Measurements from ENCODE around the gene TNFAIP8.

TNFAIP8 gene

DNA sequence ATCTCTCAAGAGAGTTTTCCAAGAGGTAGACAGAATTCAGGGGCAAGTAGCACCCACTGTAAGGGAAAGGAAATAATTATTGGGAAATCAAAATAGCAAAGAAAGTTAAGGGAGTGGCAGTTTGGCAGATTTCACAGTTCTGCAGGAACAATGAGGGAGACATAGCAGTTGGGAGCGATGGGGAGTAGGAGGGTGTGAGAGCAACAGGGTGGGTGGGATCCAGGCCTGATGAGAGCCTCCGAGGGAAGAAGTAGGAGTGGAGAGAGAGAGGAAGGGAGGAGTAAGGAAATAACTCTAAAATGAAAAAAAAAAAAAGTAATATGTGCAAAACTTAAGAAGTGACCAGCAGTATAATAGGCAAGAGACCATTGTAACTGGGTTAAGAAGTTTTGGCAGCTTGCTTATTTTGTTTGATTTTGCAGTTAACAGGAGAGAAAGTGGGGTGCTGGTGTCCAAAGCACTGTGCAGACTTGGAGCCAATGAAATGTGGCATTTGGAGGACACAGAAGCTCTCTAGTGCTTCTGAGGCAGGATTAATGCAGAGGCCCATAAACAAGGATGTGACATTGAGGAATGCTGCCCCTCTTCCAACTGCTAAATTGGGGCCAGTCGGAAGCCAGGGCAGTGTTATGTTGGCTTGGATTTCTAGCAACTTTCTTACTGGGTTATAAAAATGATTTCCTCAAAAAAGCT, 10.2 kb downstream of the TNFAIP8 start:
- in situ Hi-C loops (cut with MboI; ENCODE audit: low sequenced_read_pairs): no loop called here

DNA sequence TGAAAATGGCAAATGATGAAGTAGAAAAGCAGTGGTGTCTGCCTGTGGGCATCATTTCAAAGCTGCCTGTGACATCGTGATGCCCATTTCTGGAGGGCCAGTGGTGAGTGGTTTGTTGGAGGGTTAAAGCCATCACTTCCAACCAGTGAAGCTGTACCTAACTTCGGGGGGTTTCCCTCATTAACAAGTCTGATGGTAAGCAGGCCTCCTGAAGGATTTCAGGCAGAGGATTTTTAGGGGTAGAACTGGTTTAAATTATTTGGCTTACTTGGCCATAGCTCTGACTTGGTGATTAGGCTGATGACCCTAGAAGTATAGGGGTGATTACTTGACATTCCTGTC, 10.7 kb downstream of the TNFAIP8 start:
- in situ Hi-C loops (cut with MboI; ENCODE audit: low sequenced_read_pairs): no loop called here

DNA sequence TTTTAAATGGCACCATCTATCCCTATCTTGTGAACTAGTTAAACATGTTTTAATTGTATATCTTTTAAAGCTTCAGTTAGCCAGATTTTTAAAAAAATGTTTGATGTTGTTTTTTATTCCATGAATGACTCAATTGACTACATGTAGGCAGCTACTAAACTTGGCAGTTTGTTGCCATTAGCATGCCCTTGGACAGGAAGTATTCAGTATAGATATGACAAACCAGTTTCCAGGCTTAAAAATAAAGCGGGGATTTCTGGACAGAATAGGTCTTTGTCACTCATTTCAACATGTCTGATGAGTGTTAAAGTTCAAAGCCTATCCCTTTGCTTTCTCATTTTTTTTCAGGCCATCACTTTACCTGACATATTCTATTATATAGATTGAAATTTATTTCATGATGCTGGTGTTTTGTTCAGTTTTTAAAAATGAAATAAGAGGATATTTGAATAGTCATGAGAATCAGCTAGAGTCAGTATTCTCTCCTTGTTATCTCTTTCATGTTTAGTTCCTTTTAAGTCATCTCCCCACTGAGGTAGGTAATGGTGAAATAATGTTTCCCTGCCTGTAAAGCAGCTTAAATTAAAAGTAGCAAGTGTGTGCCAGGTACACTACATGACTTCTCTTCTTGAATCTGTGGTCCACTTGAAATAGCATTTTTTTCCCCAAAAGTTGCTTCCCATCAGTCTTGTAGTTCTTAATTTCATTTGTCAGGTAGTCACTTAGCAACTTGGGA, 11.9 kb downstream of the TNFAIP8 start:
- in situ Hi-C loops (cut with MboI; ENCODE audit: low sequenced_read_pairs): no loop called here

DNA sequence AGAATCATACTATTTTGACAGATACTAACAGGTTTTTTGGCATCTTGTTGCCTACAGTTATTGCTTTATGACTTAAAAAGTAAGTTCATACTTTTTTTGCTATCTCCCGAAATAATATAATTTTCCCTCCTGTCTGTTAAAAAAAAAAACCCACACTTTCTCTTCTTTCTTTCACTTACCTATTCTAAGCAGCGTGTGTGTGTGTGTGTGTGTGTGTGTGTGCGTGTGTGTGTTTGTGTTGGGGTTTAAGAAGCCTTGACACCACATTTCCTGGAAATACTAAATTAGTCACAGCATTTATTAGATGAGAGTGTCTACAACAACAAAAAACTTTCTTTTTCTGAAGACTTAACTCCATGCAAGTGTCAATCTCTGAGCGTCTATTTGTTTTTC, 12.4 kb downstream of the TNFAIP8 start:
- in situ Hi-C loops (cut with MboI; ENCODE audit: low sequenced_read_pairs): no loop called here

DNA sequence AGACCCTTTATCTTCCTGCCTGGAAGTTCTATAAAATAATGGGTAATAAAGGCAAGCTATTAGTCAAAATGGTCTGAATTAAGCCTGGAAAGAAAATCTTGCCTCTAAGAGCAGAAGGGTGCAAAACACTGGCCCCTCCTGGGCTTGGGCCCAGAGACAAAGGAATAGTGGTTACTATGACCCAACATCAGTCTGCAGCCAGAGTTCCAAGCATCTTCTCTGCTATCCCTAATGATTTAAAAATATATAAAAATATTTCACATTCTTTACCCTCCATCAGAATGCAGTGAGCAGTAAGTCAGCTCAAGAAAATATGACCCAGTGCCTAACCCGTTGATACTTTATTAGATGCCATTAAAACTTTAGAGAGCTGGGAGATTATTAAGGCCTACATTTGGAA, 14.7 kb downstream of the TNFAIP8 start:
- in situ Hi-C loops (cut with MboI; ENCODE audit: low sequenced_read_pairs): no loop called here

DNA sequence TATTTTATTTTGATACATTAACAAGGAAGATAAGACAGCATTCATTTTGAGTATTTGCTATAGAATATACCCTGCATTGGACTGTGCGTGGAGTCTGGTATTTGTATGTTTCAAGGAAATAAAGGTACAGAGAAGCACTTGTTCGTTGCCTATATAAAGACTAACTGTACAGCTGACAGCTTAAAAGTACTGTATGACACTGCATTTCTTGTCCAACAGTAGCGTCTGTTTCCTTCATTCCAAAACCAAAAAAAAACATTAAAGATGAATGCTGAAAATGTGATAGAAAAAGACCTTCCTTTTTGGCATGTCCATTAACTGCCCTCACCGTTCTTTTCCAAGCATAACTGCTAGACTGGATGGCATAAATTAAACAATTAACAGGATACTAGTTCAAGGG, 15.3 kb downstream of the TNFAIP8 start:
- in situ Hi-C loops (cut with MboI; ENCODE audit: low sequenced_read_pairs): no loop called here

DNA sequence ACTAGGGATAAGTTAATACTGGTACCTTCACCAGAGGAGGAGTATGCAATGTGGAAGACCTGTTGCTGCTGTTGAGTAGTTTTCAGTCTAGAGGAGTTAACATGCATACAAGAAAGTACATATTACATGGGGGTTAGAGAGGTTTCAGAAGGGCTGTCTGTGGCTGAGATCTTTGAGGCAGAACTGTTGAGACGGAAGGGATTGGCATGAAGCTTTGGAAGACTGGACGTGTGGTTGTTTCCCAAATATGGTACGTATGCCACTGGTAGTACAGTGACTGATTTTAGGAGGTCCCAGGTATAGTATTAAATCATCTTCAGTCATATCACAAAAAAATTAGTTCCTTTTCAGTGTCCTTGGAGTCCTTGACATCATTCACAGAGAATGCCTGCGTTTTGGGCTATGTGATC, 17.6 kb downstream of the TNFAIP8 start:
- in situ Hi-C loops (cut with MboI; ENCODE audit: low sequenced_read_pairs): no loop called here

DNA sequence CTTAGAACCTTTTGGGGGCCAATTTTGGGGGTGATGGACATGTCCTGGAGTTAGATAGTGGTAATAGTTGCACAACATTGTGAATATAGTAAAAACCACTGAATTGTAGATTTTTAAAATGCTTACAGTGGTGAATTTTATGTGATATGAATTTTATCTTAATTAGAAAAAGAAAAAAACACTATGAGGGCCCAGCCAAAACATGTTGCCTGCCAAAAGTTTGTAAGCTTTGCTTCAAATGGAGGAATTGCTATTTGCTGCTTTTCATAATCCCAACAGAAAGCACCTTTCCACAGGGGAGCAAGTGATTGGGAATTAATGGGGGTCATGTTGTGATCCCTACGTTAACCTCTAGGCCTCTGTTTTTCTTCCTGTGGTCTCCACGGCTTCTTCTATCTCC, 19.1 kb downstream of the TNFAIP8 start:
- in situ Hi-C loops (cut with MboI; ENCODE audit: low sequenced_read_pairs): no loop called here

DNA sequence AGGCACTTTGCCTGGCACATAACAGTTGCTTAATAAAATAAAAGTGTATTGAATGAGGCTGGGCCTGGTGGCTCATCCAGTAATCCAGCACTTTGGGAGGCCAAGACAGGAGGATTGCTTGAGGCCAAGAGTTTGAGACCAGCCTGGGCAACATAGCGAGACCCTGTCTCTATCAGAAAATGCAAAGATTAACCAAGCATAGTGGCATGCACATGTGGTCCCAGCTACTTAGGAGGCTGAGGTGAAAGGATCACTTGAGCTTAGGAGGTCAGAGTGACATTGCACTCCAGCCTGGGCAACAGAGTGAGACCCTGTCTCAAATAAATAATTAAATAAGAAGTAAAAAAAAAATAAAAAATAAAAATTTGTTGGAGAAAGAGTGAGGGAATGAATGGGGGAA, 21.2 kb downstream of the TNFAIP8 start:
- in situ Hi-C loops (cut with MboI; ENCODE audit: low sequenced_read_pairs): no loop called here

DNA sequence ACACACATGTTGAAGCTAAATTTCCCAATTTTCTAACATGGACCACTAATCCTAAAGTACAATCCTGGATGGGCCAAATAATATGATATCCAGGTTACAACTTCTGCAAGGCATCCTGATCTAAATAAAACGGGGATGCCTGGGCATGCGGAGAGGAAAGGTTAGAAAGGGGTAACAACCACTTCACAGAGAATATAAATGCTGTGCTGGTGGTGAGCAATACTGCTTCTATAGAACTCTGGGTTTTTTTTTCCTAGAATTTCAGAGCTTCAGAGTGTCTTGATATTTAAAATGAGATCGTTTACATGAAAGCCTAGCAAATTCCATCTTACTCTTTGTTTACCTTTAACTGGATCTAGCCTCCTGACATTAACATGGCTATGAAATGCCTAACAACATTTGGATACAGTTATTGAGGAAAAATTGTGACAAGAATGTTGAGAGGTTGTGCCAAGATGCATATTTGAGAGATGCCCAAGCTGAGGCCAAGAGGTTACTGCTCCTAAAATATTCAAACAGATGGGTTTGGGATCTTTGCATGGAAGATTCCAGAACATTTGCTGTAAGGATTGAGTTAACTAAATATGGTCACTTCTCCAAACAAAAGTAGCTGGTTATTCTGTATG, 22.4 kb downstream of the TNFAIP8 start:
- in situ Hi-C loops (cut with MboI; ENCODE audit: low sequenced_read_pairs): no loop called here

DNA sequence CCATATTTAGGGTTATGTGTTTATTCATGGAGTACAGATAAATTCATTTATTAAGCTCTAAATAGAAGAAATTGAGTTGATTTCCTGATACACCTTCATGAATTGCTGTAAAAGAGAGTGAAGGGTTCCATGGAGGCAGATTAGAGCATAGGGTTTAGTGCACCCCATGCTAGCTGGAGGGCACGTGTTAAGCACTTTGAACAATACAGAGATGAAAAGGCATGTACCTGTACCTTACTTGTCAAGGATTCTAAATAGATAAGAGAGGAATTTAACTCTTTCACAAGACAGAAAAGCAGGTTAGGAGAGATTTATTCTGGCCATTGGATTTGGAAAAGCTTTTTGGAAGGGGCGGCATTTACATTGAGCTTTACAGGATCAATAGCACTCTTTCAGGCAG, 23.3 kb downstream of the TNFAIP8 start:
- in situ Hi-C loops (cut with MboI; ENCODE audit: low sequenced_read_pairs): no loop called here

DNA sequence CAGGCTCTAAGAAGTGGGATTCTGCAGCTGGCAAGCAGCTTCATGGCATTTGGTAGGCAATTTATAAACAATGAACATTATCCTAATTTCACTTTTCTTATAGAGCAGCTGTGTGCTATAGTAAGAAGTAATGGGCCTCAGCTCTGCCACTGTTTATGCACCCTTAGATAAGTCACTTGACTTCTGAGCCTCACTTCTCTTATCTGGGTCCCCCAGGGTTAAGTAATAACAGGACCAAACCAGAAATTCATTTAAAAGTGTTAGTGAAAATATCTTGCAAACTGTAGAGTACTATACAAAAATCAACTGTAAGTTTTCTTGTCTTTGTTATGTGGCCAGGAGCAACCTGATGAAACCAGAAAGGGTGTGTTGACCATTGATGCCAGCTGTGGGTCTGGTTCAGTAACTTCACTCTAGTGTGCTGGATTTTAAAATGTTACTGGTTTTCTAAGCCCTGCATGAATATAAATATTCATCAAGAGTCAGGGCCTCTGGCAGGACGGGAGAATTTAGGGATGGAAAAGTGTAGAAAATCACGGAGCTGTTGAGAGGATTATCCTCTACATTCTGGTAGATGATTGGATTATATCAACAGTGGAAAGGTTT, 24.2 kb downstream of the TNFAIP8 start:
- in situ Hi-C loops (cut with MboI; ENCODE audit: low sequenced_read_pairs): no loop called here

DNA sequence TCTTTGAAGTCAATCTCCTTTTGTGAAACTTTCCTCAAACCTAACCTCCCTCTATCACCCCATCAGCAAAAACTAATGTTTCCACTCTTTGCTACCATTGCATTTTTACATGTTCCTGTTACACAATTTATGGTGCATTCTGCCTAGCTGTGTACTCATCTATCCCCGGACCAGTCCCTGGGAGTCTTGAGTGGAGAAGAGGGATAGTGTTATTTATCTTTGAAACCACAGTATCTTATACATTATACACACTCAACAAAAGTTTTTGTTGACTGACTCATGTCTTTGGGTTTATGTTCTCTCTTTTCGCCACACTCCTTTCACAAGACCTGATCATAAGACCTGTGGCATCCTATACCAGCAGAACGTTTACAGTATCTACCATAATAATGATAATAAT, 26.4 kb downstream of the TNFAIP8 start:
- in situ Hi-C loops (cut with MboI; ENCODE audit: low sequenced_read_pairs): no loop called here

DNA sequence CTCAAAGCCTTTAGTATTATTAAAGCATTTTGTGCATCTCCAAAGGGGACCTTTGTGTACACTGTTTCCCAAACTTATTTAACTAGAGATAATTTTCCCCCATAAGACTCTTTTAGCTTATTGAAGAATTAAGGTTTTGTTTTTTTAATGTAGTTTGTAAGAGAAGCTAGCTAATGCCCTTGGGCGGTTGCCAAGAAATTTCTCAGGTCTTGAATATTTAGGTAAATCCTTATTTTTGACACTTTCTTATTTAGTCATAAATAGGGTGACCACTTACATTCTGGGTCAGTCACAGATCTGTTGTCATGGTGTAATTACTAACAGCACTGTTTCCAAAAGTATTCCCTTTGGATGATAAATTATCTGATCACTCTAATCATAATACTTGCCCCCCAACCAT, 27.2 kb downstream of the TNFAIP8 start:
- in situ Hi-C loops (cut with MboI; ENCODE audit: low sequenced_read_pairs): no loop called here

DNA sequence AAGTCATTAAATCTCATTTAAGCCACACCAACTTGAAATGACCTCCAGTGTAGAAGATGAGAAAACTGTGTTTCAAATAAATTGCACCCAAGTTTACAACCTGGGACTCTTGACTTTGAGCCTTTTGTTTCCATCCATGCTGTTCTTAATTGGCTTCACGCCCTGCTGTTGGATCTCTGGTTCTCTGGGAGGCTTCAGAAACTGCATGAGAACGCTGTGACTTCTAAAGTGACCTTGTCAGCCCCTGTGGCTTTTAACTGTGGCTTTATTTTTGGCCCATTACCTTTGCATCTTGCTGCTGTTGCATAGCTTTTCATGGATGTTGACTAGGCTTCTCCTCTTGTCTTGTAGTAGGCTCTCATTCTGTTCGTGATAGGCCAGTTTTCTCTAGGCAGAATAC, 29.3 kb downstream of the TNFAIP8 start:
- in situ Hi-C loops (cut with MboI; ENCODE audit: low sequenced_read_pairs): no loop called here

DNA sequence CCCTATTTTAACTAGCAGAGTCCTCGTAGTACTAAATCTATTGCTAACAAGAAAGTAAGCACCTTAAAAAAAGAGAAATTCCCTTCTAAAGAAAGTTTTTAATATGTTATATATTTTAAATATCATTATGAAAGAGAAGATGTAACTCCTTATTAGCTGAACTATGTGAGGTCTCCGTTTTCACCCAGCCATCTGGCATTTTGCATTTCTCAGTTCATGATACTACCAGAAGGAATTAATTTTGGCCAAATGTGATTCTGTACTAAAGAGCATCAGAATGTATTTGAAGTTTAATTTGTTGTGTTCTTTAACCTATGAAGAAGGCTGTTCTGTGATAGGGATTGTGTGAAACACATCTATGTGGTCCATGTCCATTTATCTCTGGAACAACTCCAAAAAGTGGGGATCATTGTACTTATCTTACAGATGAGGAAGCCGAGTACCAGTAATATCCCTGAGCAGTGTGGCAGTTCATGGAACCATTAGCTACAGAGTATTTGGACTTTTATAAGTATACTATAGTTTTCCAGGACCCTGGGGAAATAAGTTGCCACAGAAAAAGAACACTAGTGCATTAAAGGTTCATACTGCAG, 29.8 kb downstream of the TNFAIP8 start:
- in situ Hi-C loops (cut with MboI; ENCODE audit: low sequenced_read_pairs): no loop called here

DNA sequence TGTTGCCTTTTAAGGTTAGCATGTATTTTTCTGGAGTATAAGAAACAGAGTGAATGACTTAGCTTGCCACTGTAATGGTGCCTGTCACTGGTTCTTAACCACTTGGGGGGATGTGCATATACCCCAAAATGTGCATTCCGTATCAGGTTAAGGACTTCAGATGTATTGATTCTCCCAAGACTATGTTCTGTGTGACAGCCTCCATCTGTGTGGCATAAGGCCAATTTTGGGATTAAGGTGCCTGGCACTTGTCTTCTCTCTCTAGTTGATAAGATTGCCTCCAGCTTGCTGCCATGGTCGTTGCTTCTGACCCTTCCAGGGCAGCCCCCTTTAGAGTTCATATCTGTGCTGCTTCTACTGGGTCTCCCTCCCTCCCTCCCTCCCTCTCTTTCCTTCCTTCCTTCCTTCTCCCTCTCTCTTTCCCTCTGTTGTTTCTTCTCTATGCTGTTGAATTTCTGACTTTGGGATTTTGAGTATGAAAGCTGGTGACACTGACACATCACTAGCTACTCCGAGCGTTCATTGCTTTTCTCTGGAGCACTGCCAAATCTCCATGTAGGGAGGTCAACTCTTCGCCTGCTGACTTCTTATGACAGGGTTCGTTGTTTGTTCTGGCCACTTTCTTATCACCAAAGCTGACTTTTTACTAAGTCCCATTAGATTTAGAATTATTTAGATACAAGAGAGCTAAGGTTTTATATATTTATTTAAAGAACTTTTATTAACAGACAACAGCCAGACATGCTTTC, 31.0 kb downstream of the TNFAIP8 start:
- in situ Hi-C loops (cut with MboI; ENCODE audit: low sequenced_read_pairs): no loop called here

DNA sequence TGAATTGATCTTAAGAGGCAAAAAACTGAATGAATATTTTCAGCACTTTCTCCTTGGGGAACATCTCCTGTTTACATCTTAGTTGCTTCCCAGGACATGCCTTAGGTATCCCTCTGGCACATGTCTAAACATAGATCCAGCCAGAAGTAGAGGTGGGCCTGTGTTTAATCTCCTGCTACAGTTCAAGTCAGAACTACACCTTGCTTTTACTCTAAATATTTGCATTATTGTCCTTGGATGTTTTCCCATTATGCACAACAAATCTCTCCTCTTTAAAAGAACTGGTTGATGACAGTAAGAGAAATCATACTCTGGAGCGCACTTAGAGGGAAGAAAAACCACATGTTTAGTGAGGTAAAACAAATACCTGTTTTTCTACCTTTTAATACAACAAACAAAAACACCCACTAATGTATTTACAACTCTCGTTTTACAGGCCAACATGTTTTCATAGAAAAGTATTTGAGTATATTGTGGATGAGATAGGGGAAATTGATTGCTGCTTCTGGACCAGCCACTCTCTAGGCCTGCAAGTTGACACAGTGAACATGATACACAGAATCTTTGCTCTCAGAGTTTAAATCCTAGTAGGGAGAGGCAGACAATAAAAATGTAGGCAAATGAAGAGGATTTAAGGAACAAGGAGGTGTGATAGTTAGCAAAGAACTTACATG, 32.3 kb downstream of the TNFAIP8 start:
- in situ Hi-C loops (cut with MboI; ENCODE audit: low sequenced_read_pairs): no loop called here

DNA sequence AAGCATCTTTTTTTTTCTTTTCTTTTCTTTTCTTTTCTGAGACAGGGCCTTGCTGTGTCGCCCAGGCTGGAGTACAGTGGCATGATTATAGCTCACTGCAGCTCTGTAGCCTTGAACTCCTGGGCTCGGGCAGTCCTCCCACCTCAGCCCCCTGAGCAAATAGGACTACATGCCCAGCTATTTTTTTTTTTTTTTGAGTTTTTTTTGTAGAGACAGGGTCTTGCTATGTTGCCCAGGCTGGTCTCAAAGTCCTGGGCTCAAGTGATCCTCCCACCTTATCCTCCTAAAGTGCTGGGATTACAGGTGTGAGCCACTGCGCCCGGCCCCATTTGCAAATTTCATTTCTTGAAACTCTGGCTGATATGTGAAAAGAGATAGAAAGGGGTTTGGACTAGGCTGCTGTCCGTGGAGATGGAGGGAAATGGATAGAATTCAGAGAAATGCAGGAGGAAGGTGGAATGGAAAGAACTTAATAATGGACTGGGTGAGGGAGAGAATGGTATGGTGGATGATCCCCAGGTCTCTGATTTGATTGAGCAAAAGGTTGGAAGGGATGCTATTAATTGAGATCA, 32.9 kb downstream of the TNFAIP8 start:
- in situ Hi-C loops (cut with MboI; ENCODE audit: low sequenced_read_pairs): no loop called here

All from HL-60/S4 (cell line).